Stimulated activated effector memory CD8-positive, alpha-beta T cell treated with anti-CD3 and anti-CD28 coated beads, Interleukin-12 subunit alpha, Interleukin-12 subunit beta, amount 100 ng/mL, for 72 hours (primary cell): ENCODE data around the gene PHLDB3.
A peak's percentile ranks its signal among the peaks of the same experiment; 100 is the strongest.
"Not testable (repeated sequence)": the region's sequence is repeated elsewhere in the genome, so short reads cannot be mapped to it uniquely, and the experiment has no call there.

Experiments used
- ATAC-seq: fragments of 150-1000 bp; cut with Tn5 transposase; 2 replicates; pipeline ENCODE4 v1.10.0; 2021
- DNase-seq, 2 donors: peaks; one replicate each; pipeline ENCODE4 v3.0.0; 2021 to 2022; ENCODE audit warnings: low spot score in 2 of 2
- H3K27ac Mint-ChIP-seq: one replicate; pipeline ENCODE4 v1.8.0; 2022; ENCODE audit warnings: mild to moderate bottlenecking, mixed read lengths
- H3K36me3 Mint-ChIP-seq: one replicate; pipeline ENCODE4 v1.8.0; 2022; ENCODE audit warnings: mild to moderate bottlenecking, mixed read lengths
- H3K4me1 Mint-ChIP-seq: one replicate; pipeline ENCODE4 v1.8.0; 2022; ENCODE audit warnings: mixed read lengths
- H3K4me3 Mint-ChIP-seq: one replicate; pipeline ENCODE4 v1.8.0; 2022; ENCODE audit warnings: mild to moderate bottlenecking, mixed read lengths
- H3K9me3 Mint-ChIP-seq: one replicate; pipeline ENCODE4 v1.8.0; 2022; ENCODE audit warnings: mixed read lengths

Gene PHLDB3

GRCh38 chr19:43534305-43534815 lies 29.8 kb upstream of the PHLDB3 start:
- peaks cover 47% of the 10 kb centered on the region for H3K36me3 Mint-ChIP-seq
- H3K4me3 Mint-ChIP-seq = peak overlapping the region; percentile 90
- no peak for DNase-seq
- H3K4me1 Mint-ChIP-seq = peaks cover 27% of the 10 kb centered on the region
- peaks cover 5% of the 10 kb centered on the region for H3K9me3 Mint-ChIP-seq
- peak overlapping the region; percentile 90 for H3K27ac Mint-ChIP-seq
- no peak for ATAC-seq

GRCh38 chr19:43533546-43534304 lies 29.2 kb upstream of the PHLDB3 start:
- Mint-ChIP-seq H3K9me3 (no peaks in the 10 kb centered on the region), H3K4me1 (peaks cover 27% of the 10 kb centered on the region), H3K27ac (peak overlapping the region; percentile 90), H3K36me3 (peaks cover 42% of the 10 kb centered on the region), H3K4me3 (peak overlapping the region; percentile 90)
- peak; percentile 80 for ATAC-seq
- DNase-seq = peak; percentile 86 to 98

GRCh38 chr19:43532962-43533545 lies 28.5 kb upstream of the PHLDB3 start, which contains the start of gene ZNF575:
Gene ZNF575 (plus strand): TSS chr19:43533188. CDS start chr19:43534423, 1,235 bp downstream.
- peak; percentile 71 to 94 for DNase-seq
- peaks cover 27% of the 10 kb centered on the region for H3K4me1 Mint-ChIP-seq
- peak within 1 kb of the TSS; percentile 90 for H3K27ac Mint-ChIP-seq
- H3K9me3 Mint-ChIP-seq = no peaks in the 10 kb centered on the region
- H3K36me3 Mint-ChIP-seq = peaks cover 35% of the 10 kb centered on the region
- ATAC-seq = peak; percentile 78
- H3K4me3 Mint-ChIP-seq = peak within 1 kb of the TSS; percentile 90

- DNase-seq = no peak
- no peaks in the 10 kb centered on the region for H3K9me3 Mint-ChIP-seq
- peak overlapping the region; percentile 90 for H3K4me3 Mint-ChIP-seq
- H3K27ac Mint-ChIP-seq = peak overlapping the region; percentile 90
- H3K36me3 Mint-ChIP-seq = peaks cover 32% of the 10 kb centered on the region
- peak; percentile 12 for ATAC-seq
- peaks cover 31% of the 10 kb centered on the region for H3K4me1 Mint-ChIP-seq
Measured at GRCh38 chr19:43532571-43532961, 28.0 kb upstream of the PHLDB3 start.

GRCh38 chr19:43527860-43528622 lies 23.5 kb upstream of the PHLDB3 start:
- Mint-ChIP-seq H3K36me3 (peaks cover 21% of the 10 kb centered on the region), H3K27ac (peak overlapping the region; percentile 63), H3K9me3 (no peaks in the 10 kb centered on the region), H3K4me3 (peak overlapping the region; percentile 92), H3K4me1 (peaks cover 40% of the 10 kb centered on the region)
- DNase-seq = no peak
- peak; percentile 38 for ATAC-seq

GRCh38 chr19:43526884-43527859 lies 22.6 kb upstream of the PHLDB3 start, which contains the start of gene ETHE1:
Gene ETHE1 (minus strand): TSS chr19:43527201. CDS start chr19:43527177, 24 bp downstream.
- peak within 1 kb of the TSS; percentile 92 for H3K4me3 Mint-ChIP-seq
- peaks cover 32% of the 10 kb centered on the region for H3K4me1 Mint-ChIP-seq
- DNase-seq (peak; percentile 62 to 91), ATAC-seq (peak; percentile 85)
- H3K27ac Mint-ChIP-seq = peak within 1 kb of the TSS; percentile 63
- H3K9me3 Mint-ChIP-seq = no peaks in the 10 kb centered on the region
- H3K36me3 Mint-ChIP-seq = peaks cover 17% of the 10 kb centered on the region

- peak in 1 of 2 donors; percentile 60 for DNase-seq
- ATAC-seq = peak; percentile 42
Measured at GRCh38 chr19:43525836-43526771, 21.6 kb upstream of the PHLDB3 start.

GRCh38 chr19:43524922-43525835 lies 20.6 kb upstream of the PHLDB3 start:
- H3K36me3 Mint-ChIP-seq = peaks cover 34% of the 10 kb centered on the region
- ATAC-seq (peak; percentile 71), DNase-seq (peak in 1 of 2 donors; percentile 71)
- H3K9me3 Mint-ChIP-seq = no peaks in the 10 kb centered on the region
- H3K27ac Mint-ChIP-seq = peak overlapping the region; percentile 63
- H3K4me1 Mint-ChIP-seq = peaks cover 32% of the 10 kb centered on the region
- peak overlapping the region; percentile 92 for H3K4me3 Mint-ChIP-seq

More at GRCh38 chr19:43525836-43526771, 21.6 kb upstream of the PHLDB3 start:
- Mint-ChIP-seq H3K4me3 (peak overlapping the region; percentile 92), H3K36me3 (peaks cover 27% of the 10 kb centered on the region), H3K9me3 (no peaks in the 10 kb centered on the region), H3K27ac (peak overlapping the region; percentile 63), H3K4me1 (peaks cover 32% of the 10 kb centered on the region)

- Mint-ChIP-seq H3K4me1 (peaks cover 39% of the 10 kb centered on the region), H3K36me3 (peaks cover 44% of the 10 kb centered on the region), H3K27ac (peak overlapping the region; percentile 1)
- ATAC-seq, DNase-seq, H3K4me3 Mint-ChIP-seq, H3K9me3 Mint-ChIP-seq: not testable (repeated sequence)
Measured at GRCh38 chr19:43523696-43524095, 19.1 kb upstream of the PHLDB3 start.

GRCh38 chr19:43522929-43523328 lies 18.4 kb upstream of the PHLDB3 start:
- peaks cover 38% of the 10 kb centered on the region for H3K4me1 Mint-ChIP-seq
- H3K36me3 Mint-ChIP-seq = peaks cover 51% of the 10 kb centered on the region
- DNase-seq (no peak), ATAC-seq (no peak)
- H3K4me3 Mint-ChIP-seq = no peak overlapping the region
- H3K27ac Mint-ChIP-seq = peak overlapping the region; percentile 1
- H3K9me3 Mint-ChIP-seq = no peaks in the 10 kb centered on the region

GRCh38 chr19:43519436-43520088 lies 15.0 kb upstream of the PHLDB3 start:
- peaks cover 10% of the 10 kb centered on the region for H3K4me1 Mint-ChIP-seq
- H3K36me3 Mint-ChIP-seq = peaks cover 73% of the 10 kb centered on the region
- no peak overlapping the region for H3K27ac Mint-ChIP-seq
- ATAC-seq = peak; percentile 76
- DNase-seq = peak; percentile 63 to 81
- no peak overlapping the region for H3K4me3 Mint-ChIP-seq
- no peaks in the 10 kb centered on the region for H3K9me3 Mint-ChIP-seq

- H3K9me3 Mint-ChIP-seq = no peaks in the 10 kb centered on the region
Measured at GRCh38 chr19:43518051-43518450, 13.5 kb upstream of the PHLDB3 start.

More at GRCh38 chr19:43518051-43518450, 13.5 kb upstream of the PHLDB3 start:
- no peak for DNase-seq
- ATAC-seq = no peak
- Mint-ChIP-seq H3K27ac (no peak overlapping the region), H3K36me3 (peaks cover 81% of the 10 kb centered on the region), H3K4me1 (peaks cover 7% of the 10 kb centered on the region), H3K4me3 (no peak overlapping the region)
